Calu3 (cell line): ENCODE data around the gene ZNF672. TPM values are rescaled to one million over a fixed set of nuclear protein-coding genes. Genes with fewer than 3 reads are reported as not detected.
"Not testable (repeated sequence)": the region's sequence is repeated elsewhere in the genome, so short reads cannot be mapped to it uniquely, and the experiment has no call there.

Experiments
- BruUV-seq: library from RNA; stranded (reverse); fragments of 400-500 nt; replicated peaks from 2 replicates; lab custom pipeline; 2021; lab: Mats Ljungman, UMichigan
- CTCF ChIA-PET: fragments of 300-600 bp; sonication (Branson Sonifier 250); formaldehyde crosslinking; loops from one replicate; lab custom pipeline; 2022; ENCODE audit warnings: antibody characterized with exemption; lab: Charles Lee
- DNase-seq: peaks from one replicate; pipeline ENCODE4 v3.0.0; 2022
- H3K27ac Mint-ChIP-seq: one replicate; pipeline ENCODE4 v1.8.0; 2022; ENCODE audit warnings: mixed read lengths; ENCODE audit not compliant: unreplicated experiment
- H3K27me3 Mint-ChIP-seq: one replicate; pipeline ENCODE4 v1.8.0; 2022; ENCODE audit warnings: mixed read lengths; ENCODE audit not compliant: unreplicated experiment
- H3K36me3 Mint-ChIP-seq: one replicate; pipeline ENCODE4 v1.8.0; 2022; ENCODE audit warnings: mild to moderate bottlenecking, moderate library complexity, mixed read lengths; ENCODE audit not compliant: insufficient read depth, unreplicated experiment
- H3K4me1 Mint-ChIP-seq: one replicate; pipeline ENCODE4 v1.8.0; 2022; ENCODE audit warnings: mild to moderate bottlenecking, low read depth, mixed read lengths; ENCODE audit not compliant: unreplicated experiment
- H3K4me3 Mint-ChIP-seq: one replicate; pipeline ENCODE4 v1.8.0; 2022; ENCODE audit warnings: mild to moderate bottlenecking, low read depth, moderate library complexity, mixed read lengths; ENCODE audit not compliant: unreplicated experiment
- H3K9me3 Mint-ChIP-seq: one replicate; pipeline ENCODE4 v1.8.0; 2022; ENCODE audit warnings: low read depth, mixed read lengths; ENCODE audit not compliant: unreplicated experiment
- intact Hi-C: fragments of 100-400 bp; cut with micrococcal nuclease; formaldehyde crosslinking; loops from one replicate; pipeline ENCODE4 v1.10.0; 2022; ENCODE audit not compliant: unreplicated experiment
- total RNA-seq: library from RNA; stranded (reverse); gene quantifications from 2 replicates; pipeline ENCODE4 v1.2.3, GENCODE V29; 2022
- TF ChIP-seq, protein P1 (sequence below): fragments of 200-600 bp; IDR thresholded peaks from one replicate; pipeline ENCODE4 v1.8.0; 2022; ENCODE audit warnings: antibody characterized with exemption; ENCODE audit not compliant: unreplicated experiment

The ZNF672 gene
- total RNA-seq, 1 experiment from 2014 or later = 28.3 TPM

DNA sequence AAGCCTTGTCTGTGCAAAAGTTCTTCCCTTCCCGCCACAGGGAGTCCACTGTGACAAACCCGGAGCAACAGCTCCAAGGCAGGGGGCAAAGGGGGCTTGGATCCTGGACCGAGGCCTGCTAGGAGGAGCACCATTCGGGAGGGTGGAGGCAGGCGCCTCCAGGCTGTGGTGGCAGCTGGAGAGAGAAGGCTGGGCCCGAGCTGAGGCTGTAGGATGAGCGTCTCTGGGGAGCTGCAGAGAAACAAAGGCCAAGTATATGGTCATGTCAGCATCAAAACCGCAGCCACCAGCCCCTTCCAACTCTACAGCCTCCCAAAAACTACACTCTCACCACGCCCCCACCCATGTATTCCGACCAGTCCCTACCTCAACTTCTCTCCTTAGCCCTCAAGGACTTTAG is 12.9 kb upstream of the ZNF672 start:
- CTCF ChIA-PET = interaction anchor here (0.6 to 3.4 kb wide), 3 partner anchors 13 to 132 kb away, joined by 4 to 21 read pairs (median 8); partner anchors contain the start of gene ZNF672
- no peaks in the 10 kb centered on the region for H3K9me3 Mint-ChIP-seq
- intact Hi-C loops = no loop called here
- DNase-seq = no peak
- H3K27me3 Mint-ChIP-seq = no peaks in the 10 kb centered on the region
- TSS peak; percentile 47 for BruUV-seq
- peak overlapping the region; percentile 93 for H3K27ac Mint-ChIP-seq
- H3K4me3 Mint-ChIP-seq = peak overlapping the region; percentile 84
- peaks cover 30% of the 10 kb centered on the region for H3K36me3 Mint-ChIP-seq
- TF ChIP-seq, protein P1, sequence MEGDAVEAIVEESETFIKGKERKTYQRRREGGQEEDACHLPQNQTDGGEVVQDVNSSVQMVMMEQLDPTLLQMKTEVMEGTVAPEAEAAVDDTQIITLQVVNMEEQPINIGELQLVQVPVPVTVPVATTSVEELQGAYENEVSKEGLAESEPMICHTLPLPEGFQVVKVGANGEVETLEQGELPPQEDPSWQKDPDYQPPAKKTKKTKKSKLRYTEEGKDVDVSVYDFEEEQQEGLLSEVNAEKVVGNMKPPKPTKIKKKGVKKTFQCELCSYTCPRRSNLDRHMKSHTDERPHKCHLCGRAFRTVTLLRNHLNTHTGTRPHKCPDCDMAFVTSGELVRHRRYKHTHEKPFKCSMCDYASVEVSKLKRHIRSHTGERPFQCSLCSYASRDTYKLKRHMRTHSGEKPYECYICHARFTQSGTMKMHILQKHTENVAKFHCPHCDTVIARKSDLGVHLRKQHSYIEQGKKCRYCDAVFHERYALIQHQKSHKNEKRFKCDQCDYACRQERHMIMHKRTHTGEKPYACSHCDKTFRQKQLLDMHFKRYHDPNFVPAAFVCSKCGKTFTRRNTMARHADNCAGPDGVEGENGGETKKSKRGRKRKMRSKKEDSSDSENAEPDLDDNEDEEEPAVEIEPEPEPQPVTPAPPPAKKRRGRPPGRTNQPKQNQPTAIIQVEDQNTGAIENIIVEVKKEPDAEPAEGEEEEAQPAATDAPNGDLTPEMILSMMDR = no peak
- H3K4me1 Mint-ChIP-seq = peaks cover 36% of the 10 kb centered on the region

DNA sequence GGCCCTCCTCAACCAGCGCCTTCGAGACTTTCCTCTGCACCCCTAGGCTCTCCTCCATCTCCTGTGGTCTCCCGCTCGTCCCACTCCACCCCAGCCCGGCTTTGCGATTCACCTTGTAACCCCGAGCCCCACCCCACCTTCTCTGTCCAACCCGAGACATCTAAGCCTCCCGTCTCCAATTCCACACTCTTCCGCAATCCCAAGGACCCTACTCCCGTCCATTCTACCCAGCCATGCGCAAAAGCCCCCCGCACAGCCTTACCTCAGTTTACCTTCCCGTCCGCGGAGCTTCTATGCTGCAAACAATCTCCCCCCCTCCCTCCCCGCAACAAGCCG is 12.5 kb upstream of the ZNF672 start:
- TF ChIP-seq, protein P1 = no peak
- no peaks in the 10 kb centered on the region for H3K9me3 Mint-ChIP-seq
- BruUV-seq = no TSS peak
- H3K36me3 Mint-ChIP-seq = peaks cover 26% of the 10 kb centered on the region
- DNase-seq = no peak
- peaks cover 36% of the 10 kb centered on the region for H3K4me1 Mint-ChIP-seq
- no peaks in the 10 kb centered on the region for H3K27me3 Mint-ChIP-seq
- H3K4me3 Mint-ChIP-seq = peak overlapping the region; percentile 84
- CTCF ChIA-PET = interaction anchor here (1.1 to 3.4 kb wide), 4 partner anchors 13 to 132 kb away, joined by 3 to 21 read pairs (median 8); partner anchors contain the start of genes ZNF672 and ZNF692
- peak overlapping the region; percentile 93 for H3K27ac Mint-ChIP-seq
- intact Hi-C loops = no loop called here

DNA sequence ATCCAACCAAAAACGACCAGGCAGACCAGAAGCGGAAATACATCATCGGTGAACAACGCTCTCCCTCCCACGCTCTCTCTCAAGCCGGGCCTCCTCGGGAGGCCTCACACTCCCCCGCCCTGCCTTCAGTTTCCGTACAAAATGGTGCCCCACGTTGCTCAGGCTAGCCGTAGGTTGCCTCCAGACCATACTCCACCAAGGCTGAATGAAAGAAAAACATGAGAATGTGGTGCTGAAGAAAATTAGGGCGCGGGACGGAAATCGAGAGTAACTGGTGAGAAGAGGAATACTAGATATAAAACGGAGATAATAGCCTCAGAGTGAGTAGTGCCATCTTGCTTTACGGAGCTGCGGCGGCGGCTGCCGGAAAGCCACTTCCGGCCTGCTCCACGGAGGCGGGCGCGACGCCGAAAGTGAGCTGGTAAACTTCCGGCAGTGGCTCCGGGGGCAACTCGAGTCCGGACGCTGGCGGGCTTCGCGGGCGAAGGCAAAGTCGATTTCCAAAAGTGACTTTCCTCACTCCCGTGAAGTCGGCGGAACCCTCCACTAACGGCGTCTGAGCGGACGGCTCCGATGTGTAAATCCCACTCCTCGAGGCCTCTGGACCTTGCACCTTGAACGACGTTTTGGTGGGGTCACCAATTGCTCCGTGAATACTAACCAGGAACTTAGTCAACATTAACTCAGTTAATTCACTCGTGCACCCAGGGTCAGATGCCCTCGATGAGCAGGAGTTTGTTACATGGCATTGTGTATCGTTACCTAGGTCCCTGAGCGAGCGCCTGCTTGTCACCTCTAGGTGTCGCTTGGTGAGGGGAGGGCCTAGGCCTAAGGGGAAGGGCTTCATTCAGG is 11.9 kb upstream of the ZNF672 start, which contains the start of gene SH3BP5L:
Gene SH3BP5L, minus strand, starts transcription at position 7 of the 852 bp plus-strand sequence. CDS start 980 bp downstream, outside the sequence.
- TF ChIP-seq, protein P1 = peak; percentile 77
- intact Hi-C loops = loop anchor here (1.0 kb wide), 1 partner anchor 47 kb away; no protein-coding TSS in a partner anchor

DNA sequence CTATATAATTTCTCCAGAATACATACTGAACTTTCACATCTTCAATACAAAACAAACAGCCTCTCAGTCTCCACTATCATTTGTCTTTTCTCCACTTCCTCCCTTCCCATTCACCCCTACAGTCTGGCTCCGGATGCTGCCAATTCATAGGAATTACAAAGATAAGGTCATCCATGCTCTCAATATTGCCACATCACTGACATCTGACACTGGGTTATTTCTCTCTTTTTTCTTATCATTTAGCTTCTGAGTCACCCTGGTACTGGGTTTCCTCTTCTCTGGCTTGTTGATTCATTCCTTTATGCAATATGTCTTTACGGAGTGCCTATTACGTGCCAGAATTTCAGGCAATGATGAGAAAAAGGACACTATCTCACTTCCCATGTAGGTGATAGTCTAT is 9.2 kb upstream of the ZNF672 start:
- Mint-ChIP-seq H3K4me1 (peaks cover 36% of the 10 kb centered on the region), H3K4me3 (no peak overlapping the region), H3K27ac (no peak overlapping the region), H3K9me3 (no peaks in the 10 kb centered on the region), H3K36me3 (peaks cover 23% of the 10 kb centered on the region), H3K27me3 (no peaks in the 10 kb centered on the region)
- BruUV-seq = no TSS peak
- intact Hi-C loops = no loop called here
- CTCF ChIA-PET = interaction anchor here (2.7 kb wide), 1 partner anchor 9 kb away, joined by 10 read pairs; the partner anchor contains the start of gene ZNF672
- TF ChIP-seq, protein P1 = no peak
- DNase-seq = no peak

More for the DNA sequence above, 11.9 kb upstream of the ZNF672 start, which contains the start of gene SH3BP5L:
- DNase-seq = peak; percentile 91
- CTCF ChIA-PET = interaction anchor here (1.1 to 3.4 kb wide), 4 partner anchors 12 to 133 kb away, joined by 3 to 21 read pairs (median 8); partner anchors contain the start of genes ZNF672 and ZNF692
- Mint-ChIP-seq H3K27me3 (no peaks in the 10 kb centered on the region), H3K36me3 (peaks cover 23% of the 10 kb centered on the region), H3K4me1 (peaks cover 36% of the 10 kb centered on the region), H3K4me3 (peak within 1 kb of the TSS; percentile 84), H3K9me3 (no peaks in the 10 kb centered on the region), H3K27ac (peak within 1 kb of the TSS; percentile 93)
- TSS peak; percentile 95 for BruUV-seq

DNA sequence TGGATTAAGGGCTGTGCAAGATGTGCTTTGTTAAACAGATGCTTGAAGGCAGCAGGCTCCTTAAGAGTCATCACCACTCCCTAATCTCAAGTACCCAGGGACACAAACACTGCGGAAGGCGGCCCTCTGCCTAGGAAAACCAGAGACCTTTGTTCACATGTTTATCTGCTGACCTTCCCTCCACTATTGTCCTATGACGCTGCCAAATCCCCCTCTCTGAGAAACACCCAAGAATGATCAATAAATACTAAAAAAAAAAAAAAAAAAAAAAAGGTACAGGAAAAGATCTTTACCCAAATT is 7.4 kb upstream of the ZNF672 start:
- peaks cover 12% of the 10 kb centered on the region for H3K36me3 Mint-ChIP-seq
- H3K4me3 Mint-ChIP-seq, intact Hi-C loops, CTCF ChIA-PET, DNase-seq, H3K27me3 Mint-ChIP-seq, BruUV-seq, H3K9me3 Mint-ChIP-seq, H3K27ac Mint-ChIP-seq: not testable (repeated sequence)
- H3K4me1 Mint-ChIP-seq = peaks cover 23% of the 10 kb centered on the region
